HG03442 (cell line): Measurements from ENCODE around the gene BAHD1.
A peak's percentile ranks its signal among the peaks of the same experiment; 100 is the strongest.

Experiments
- ATAC-seq: cut with Tn5 transposase; IDR thresholded peaks from one replicate; pipeline ENCODE4 v1.9.1; 2021; ENCODE audit warnings: mild to moderate bottlenecking, moderate library complexity; ENCODE audit not compliant: unreplicated experiment

BAHD1 gene

DNA sequence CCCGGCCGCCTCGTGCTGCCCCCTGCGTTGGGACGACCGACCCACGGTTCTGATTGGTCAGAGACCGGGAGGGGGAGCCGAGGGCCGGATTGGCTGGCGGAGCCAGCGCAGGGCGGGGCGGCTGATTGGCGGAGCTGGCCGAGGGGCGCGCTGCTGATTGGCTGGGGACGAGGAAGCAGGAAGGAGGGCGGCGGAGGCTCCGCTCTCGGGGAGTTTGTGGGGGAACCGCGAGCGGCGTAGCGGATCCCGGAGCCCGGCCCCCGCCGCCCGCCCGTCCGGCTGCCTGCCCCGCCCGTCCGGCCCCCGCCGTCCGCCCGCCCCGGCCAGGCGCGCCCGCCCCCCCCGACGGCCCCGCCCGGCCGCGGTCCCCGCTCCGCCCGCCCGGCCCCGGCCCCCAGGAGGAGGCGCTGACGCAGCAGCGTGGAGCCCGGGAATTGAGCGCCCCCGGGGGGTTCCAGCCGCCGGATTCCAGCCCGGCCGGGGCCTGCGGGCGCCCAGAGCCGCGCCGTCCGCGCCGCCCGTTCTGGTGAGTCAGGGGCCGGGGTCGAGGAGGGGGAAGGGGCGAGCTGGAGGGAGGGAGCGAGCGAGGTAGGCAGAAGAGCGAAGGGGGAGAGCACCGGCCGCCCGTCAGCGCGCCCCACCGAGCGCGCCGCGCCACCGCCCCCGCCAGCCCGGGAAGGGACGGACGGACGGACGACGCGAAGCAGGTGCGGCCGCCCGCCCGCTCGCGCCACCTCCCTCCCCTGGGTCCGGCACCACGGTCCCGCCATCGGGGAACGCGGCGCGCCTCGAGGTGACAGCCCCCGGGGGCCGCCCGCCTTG, at the start of gene BAHD1:
TSS of gene BAHD1 (plus strand) at position 211 of the 822 bp plus-strand sequence. CDS start 17,512 bp downstream, outside the sequence.
- ATAC-seq = peak; percentile 87

DNA sequence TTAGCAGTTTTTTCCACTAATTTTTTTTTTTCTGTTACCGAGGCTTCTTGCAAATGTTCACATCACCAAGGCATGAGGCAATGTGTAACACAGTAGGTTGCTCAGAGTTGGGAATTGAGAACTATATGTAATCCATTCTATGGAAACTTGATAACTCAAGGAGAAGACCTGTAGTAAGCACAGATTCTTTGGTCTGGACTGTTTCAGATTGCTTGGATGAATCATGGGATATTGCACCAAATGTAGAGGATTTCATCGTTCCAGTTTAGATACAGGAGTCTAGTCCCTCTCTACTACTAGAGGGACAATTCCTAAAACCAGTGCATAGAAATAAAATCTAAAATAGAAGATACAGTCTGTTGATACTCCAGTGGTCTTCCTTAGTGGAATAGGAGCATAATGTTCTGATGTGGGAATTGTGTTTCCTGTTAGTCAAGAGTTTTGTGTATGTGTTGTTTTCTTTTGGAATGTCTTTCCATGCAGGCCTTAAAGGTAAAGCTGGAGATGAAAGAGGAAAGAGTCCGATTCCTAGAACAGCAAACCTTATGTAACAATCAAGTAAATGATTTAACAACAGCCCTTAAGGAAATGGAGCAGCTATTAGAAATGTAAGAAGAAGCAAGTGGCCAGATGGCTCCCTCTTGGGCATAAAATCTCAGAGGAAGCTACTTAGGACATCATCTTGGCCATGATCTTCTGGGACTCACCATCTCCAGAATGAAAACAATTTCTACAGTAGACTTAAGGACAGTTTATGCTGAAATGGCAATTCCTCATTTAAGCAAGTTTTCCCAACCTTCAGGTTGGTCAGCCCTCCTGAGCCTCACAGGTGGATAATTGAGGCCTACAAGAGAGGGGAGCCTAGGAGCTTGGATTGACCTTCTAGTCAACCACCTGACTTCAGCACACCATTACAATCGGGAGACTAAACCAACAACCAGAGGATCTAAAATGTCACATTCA, 47.5 kb upstream of the BAHD1 start:
- no peak for ATAC-seq

DNA sequence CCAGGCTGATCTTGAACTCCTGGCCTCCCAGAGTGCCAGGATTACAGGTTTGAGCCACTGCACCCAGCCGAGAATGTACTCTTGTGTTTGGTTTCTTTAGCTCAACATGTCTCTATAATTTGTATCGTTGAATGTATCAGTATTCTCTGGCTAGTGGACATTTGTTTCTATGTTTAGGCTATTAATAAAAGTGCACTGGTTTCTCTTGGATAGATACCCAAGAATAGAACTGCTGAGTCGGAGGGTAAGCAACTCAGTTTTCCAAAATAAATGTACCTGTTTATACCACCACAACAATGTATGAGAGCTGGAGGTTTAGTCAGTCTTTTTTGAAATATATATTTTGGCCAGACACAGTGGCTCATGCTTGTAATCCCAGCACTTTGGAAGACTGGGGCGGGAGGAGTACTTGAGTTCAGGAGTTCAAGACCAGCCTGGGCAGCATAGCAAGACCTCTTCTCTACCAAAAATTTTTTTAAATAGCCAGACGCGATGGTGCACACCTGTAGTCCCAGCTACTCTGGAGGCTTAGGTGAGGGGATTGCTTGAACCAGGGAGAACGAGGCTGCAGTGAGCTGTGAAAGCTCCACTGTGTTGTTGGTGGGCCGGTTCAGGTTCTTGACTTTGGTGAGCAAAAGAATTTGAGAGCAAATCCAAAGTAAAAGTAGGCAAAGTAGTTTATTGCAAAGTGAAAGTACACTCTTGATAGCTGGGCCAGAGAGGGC, 42.9 kb upstream of the BAHD1 start:
- no peak for ATAC-seq

DNA sequence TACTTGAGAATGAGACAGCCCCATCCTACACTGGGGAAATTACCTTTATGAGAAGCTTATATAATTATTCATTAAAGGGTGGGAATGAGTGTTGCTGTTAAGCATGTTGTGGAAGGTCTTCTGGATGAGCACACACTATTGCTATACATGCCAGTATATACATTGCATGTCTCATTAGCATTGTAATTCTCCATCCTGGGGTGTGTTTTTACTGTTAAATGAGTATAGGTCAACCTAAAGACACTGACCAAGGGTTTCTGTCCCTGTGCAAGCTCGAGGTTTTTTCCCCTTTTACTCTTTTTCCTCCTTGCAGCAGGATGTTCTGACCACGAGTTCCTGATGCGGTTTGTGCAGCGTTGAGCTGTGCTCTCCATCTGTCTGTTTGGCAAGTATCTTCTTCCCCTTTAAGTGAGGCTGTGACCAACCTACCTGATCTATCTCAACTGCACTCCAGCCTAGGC, 42.3 kb upstream of the BAHD1 start:
- no peak for ATAC-seq

DNA sequence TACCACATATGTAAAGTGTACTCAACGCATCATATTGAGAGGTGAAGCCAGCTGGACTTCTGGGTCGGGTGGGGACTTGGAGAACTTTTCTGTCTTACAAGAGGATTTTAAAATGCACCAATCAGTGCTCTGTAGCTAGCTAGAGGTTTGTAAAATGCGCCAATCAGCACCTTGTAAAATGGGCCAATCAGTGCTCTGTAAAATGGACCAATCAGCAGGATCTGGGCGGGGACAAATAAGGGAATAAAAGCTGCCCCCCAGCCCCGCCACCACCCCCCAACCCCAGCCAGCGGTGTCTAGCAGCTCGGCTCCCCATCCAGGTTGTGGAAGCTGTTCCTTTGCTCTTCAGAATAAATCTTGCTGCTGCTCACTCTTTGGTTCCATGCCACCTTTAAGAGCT, 41.4 kb upstream of the BAHD1 start:
- ATAC-seq = no peak

DNA sequence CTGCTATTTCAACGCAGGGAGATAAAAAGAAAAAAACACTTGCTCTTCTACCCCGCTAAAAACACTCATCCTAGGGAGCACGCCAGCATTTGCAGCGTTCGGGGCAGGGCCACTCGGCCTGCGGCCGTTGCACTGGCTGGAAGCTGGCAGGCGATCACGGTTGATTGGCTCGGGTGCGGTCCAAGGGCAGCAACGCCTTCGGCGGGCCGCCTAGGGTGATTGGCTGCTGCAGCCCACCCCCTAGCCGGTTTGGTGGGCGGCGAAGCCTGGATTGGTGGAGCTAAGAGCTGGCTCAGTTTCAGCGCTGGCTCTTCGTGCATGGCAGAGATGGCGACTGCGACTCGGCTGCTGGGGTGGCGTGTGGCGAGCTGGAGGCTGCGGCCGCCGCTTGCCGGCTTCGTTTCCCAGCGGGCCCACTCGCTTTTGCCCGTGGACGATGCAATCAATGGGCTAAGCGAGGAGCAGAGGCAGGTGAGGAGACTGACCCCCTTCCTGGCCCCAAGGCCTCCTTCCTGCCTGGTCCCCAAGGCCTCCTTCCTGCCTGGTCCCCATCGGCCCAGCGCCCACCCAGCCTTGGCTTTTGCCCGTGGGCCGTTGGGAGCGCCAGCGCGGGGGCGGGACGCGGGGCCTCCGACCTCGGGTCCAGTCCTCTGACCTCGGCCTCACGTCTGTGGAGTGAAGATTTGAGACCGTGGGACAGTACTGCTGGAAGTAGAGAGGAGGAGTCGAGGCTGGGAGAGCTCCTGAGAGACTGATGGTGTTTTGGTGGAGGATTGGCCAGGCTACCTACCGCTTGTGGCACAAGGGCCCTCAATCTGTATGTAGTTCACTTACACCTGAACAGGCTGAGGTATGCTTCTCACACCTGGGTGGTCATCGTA, 35.0 kb upstream of the BAHD1 start, which contains the start of gene IVD:
TSS of gene IVD (plus strand) at position 295 of the 881 bp plus-strand sequence. CDS start at position 328, 33 bp downstream.
- ATAC-seq = peak; percentile 89

DNA sequence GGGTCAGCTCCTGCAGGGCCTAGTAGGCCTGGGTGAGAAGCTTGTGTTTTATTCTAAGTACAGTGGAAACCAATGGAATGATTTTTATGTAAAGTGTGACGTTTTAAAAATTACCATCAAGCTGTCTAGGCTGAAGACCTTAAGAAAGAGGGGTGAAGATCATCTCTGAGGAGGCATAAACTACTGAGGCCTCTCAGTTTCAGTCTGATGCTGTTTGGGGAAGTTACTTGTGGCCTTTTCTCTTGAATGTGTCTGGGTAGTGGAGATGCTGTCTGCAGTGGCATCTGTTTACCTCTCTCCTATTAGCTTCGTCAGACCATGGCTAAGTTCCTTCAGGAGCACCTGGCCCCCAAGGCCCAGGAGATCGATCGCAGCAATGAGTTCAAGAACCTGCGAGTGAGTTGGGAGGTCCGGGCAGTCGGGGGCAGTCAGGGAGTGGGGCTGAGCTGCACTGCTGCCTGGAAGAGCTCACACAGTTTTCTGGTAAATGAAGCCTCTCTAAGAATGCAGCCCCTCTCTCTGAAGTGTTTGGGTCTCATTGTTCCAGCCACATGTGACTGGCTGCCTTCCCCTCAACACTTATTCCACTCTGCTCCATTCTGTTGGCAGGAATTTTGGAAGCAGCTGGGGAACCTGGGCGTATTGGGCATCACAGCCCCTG, 33.3 kb upstream of the BAHD1 start:
- ATAC-seq = peak; percentile 45

DNA sequence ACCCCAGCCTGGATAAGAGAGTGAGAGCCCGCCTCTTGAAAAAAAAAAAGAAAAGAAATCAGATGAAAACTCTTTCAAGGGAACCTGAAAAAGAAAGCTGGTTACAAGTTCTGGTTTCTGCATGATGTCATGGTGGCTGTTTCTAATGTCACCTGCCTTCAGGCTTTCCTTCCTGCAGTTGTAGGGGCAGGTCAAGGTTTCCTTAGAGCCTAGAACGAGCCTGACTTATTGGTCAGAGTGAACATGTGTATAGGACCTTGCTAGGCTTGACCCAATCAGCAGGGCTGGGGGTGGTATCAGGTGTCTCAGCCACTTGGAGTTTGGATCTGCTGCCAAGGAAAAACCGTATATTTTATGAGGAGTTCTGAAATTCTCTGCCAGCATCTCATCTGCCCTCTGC, 31.4 kb upstream of the BAHD1 start:
- no peak for ATAC-seq

DNA sequence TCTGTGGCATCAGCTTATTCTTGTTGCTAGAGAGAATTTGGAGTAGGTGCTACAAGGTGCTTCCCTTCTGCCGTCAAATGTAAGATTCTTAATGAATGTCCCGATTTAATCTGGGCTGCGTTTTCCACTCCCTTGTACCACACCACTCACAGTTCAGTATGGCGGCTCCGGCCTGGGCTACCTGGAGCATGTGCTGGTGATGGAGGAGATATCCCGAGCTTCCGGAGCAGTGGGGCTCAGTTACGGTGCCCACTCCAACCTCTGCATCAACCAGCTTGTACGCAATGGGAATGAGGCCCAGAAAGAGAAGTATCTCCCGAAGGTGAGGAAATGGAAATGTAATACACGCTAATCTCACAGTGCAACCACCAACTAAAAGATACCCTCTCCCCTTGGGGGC, 30.3 kb upstream of the BAHD1 start:
- no peak for ATAC-seq

DNA sequence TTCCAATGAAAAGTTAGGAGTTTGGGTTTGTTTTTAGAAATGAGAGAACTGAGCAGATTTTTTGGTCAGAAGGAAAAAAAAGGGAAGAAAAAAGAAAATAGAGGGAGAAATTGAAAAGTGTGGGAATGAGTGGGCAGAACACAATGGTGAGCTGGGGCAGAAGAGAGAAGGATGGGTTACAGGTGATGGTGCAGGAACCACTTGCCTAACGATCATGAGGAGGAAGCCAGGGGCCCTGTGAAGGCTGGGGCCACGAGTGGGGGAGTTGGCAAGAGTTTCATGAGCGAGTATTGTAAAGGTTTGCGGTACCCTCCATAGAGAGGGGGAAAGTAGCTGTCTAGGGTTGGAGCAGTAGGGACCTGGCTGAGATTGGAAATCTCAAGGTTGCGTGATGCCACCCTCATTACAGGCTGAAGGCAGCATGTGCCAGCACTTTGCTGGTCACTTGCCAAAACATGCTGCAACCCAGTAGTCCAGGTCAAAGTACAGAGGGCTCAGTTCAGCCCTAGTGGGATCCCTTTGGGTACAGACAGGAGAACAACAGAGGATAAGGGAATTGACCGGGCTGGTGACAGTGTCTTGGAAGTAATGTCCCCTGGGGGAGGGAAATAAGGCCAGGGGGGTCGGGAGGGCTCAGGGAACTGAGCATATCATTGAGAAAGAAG, 28.5 kb upstream of the BAHD1 start:
- ATAC-seq = no peak

DNA sequence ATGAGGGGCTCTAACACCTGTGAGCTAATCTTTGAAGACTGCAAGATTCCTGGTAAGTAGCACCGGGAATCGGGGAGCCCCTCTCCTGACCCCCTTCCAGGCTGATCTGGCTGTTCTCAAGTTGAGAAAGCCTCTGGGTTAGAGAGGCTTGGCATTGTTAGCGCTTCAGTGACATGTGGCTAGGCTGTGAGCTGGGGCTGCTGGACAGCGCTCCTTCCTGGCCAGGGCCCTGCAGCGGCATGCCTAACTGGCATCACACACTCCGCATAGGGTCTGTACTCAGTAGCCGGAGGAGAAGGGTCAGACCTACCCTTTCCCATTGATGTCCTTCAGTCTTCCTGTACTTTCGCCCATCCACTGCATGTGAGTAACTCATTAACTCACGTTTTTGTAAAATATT, 27.7 kb upstream of the BAHD1 start:
- ATAC-seq = no peak

DNA sequence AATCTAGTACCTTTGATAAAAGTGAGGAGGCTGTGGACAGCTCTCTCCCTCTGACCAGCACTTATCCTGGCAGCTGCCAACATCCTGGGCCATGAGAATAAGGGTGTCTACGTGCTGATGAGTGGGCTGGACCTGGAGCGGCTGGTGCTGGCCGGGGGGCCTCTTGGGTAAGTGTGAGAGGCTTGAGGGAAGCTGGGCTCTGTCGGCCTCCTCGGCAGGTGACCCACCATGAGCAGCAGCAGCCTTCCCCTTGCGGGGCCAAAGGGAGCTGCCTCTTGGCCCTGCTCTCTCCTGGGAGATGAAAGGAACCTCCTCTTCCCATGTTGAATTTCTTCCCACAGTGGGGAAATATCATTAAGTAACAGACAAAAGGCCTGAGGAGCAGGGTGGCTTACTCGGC, 25.9 kb upstream of the BAHD1 start:
- ATAC-seq = no peak

DNA sequence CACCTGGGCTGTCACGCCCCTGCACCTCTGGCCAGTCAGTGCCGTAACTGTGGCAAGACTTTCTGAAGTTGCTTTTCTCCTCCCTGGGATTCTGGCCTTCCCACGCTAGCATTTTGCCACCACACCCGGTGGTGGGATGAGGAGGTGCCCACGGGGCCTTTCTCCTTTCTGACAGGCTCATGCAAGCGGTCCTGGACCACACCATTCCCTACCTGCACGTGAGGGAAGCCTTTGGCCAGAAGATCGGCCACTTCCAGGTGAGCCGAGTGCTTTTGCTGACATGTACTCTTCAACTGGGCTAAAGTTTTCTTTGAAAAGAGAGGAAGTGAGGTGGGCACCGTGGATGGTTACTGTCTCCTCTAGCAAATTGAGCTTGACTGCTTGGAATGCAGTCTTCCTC, 25.5 kb upstream of the BAHD1 start:
- no peak for ATAC-seq

DNA sequence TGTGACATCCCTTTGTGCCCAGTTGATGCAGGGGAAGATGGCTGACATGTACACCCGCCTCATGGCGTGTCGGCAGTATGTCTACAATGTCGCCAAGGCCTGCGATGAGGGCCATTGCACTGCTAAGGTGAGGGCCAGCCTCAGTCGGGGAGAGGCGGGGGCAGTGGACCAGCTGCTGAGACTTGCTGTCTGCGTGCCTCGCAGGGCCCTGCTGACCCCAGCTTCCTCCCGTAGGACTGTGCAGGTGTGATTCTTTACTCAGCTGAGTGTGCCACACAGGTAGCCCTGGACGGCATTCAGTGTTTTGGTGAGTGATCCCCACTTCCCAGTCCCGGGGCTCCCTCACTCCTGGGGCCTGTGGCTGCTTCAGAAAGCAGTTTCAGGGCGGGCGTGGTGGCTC, 24.7 kb upstream of the BAHD1 start:
- no peak for ATAC-seq

DNA sequence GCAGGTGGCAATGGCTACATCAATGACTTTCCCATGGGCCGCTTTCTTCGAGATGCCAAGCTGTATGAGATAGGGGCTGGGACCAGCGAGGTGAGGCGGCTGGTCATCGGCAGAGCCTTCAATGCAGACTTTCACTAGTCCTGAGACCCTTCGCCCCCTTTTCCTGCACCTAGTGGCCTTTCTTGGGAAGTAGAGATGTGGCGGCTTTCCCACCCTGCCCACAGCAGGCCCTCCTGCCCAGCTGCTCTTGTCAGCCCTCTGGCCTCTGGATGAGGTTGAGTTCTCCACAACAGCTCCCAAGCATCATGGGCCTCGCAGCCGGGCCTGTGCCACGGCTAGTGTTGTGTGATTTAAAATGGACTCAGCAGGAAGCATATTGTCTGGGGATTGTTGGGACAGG, 22.6 kb upstream of the BAHD1 start:
- ATAC-seq = no peak

DNA sequence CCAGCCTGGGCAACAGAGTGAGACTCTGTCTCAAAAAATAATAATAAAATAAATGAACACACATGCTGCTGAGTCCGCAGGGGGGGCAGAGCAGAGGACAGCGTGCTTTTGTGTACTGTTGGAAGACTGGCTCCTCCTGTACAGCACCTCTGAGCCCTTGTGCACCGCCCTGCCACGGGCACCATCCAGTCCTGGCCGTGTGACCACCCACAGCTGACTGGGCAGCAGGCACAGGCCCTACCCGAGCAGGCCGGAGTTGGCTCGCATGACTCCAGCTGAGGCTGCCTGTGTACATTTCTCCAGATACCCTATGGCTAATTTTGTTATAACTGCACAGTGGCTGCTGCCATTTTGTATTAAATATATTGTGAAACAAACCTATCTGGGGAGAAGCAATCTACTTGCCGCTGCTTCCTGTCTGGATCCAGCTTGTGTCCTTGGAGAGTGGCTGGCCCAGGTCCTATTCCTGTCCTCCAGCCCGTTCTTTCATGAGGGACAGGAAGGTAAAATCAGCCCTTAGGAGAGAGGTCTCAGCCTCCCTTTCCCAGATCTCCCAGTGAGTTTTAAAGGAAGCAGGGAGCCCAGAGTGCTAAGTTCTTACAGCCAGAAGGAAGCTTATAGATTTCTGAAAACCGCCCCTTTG, 20.6 kb upstream of the BAHD1 start:
- ATAC-seq = no peak

DNA sequence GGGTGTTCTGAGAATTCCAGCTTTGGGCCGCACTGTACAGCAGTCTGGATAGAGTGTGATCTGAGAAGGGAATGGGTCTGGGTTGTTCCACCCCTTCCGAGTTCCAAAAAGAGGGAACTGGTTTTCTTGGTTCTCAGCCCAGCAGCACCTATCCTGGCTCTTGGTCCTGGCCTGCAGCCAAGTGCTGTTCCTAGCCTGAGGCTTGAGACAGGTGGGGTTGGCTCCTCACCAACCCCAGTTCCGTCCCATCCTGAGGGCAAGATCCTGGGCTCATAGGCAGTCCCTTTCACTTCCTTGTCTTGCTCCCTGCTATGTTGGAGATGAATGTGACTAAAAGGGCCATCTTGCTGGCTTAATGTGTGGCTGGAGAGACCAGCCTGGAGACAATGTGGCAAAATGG, 20.0 kb upstream of the BAHD1 start:
- ATAC-seq = no peak
